Measurements from ENCODE around the gene PLEKHA7.

PLEKHA7 gene

DNA sequence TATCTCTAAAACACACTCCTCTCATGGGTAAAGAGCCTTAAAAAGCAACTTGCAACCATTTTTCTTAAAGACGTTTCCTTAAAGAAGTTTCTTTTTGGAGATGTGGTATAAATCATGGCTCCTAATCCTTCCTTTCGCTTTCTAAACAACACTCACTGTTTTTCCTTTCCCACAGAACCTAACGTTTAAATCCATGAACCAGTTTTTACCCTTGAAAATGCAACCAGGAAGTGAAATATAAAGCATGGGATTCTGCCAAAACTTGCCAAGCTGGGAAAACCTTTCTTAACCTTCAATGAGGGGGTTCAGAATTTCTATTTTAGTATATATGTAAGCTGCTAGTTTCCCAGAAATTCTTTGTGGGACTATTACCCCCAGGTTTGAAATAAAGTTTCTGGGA lies 8.6 kb downstream of the PLEKHA7 start:
- DNase-seq (ENCODE audit: low read depth in 1 of 2, low spot score in 1 of 2) = no peak
- Histone ChIP-seq H3K4me3 (replicated peaks; ENCODE audit: insufficient read depth, low read length) (no peak overlapping the region), H3K27me3 (ENCODE audit: insufficient read depth, poor library complexity, severe bottlenecking) (peaks cover 3% of the 10 kb centered on the region), H3K27ac (replicated peaks) (no peak overlapping the region)
- TF ChIP-seq POLR2AphosphoS5 (IDR thresholded peaks at IDR 0.05; ENCODE audit: low read depth) (no peak), SPI1 (IDR thresholded peaks at IDR 0.05; ENCODE audit: borderline replicate concordance, low read depth) (no peak), GABPA (IDR thresholded peaks at IDR 0.05; ENCODE audit: low read depth) (no peak)
- TF ChIP-seq, protein P1, sequence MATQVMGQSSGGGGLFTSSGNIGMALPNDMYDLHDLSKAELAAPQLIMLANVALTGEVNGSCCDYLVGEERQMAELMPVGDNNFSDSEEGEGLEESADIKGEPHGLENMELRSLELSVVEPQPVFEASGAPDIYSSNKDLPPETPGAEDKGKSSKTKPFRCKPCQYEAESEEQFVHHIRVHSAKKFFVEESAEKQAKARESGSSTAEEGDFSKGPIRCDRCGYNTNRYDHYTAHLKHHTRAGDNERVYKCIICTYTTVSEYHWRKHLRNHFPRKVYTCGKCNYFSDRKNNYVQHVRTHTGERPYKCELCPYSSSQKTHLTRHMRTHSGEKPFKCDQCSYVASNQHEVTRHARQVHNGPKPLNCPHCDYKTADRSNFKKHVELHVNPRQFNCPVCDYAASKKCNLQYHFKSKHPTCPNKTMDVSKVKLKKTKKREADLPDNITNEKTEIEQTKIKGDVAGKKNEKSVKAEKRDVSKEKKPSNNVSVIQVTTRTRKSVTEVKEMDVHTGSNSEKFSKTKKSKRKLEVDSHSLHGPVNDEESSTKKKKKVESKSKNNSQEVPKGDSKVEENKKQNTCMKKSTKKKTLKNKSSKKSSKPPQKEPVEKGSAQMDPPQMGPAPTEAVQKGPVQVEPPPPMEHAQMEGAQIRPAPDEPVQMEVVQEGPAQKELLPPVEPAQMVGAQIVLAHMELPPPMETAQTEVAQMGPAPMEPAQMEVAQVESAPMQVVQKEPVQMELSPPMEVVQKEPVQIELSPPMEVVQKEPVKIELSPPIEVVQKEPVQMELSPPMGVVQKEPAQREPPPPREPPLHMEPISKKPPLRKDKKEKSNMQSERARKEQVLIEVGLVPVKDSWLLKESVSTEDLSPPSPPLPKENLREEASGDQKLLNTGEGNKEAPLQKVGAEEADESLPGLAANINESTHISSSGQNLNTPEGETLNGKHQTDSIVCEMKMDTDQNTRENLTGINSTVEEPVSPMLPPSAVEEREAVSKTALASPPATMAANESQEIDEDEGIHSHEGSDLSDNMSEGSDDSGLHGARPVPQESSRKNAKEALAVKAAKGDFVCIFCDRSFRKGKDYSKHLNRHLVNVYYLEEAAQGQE (IDR thresholded peaks at IDR 0.05; ENCODE audit: insufficient replicate concordance, low read depth) = no peak
- TF ChIP-seq, protein P2, sequence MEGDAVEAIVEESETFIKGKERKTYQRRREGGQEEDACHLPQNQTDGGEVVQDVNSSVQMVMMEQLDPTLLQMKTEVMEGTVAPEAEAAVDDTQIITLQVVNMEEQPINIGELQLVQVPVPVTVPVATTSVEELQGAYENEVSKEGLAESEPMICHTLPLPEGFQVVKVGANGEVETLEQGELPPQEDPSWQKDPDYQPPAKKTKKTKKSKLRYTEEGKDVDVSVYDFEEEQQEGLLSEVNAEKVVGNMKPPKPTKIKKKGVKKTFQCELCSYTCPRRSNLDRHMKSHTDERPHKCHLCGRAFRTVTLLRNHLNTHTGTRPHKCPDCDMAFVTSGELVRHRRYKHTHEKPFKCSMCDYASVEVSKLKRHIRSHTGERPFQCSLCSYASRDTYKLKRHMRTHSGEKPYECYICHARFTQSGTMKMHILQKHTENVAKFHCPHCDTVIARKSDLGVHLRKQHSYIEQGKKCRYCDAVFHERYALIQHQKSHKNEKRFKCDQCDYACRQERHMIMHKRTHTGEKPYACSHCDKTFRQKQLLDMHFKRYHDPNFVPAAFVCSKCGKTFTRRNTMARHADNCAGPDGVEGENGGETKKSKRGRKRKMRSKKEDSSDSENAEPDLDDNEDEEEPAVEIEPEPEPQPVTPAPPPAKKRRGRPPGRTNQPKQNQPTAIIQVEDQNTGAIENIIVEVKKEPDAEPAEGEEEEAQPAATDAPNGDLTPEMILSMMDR (IDR thresholded peaks at IDR 0.05; ENCODE audit: insufficient read depth, low read length) = no peak

DNA sequence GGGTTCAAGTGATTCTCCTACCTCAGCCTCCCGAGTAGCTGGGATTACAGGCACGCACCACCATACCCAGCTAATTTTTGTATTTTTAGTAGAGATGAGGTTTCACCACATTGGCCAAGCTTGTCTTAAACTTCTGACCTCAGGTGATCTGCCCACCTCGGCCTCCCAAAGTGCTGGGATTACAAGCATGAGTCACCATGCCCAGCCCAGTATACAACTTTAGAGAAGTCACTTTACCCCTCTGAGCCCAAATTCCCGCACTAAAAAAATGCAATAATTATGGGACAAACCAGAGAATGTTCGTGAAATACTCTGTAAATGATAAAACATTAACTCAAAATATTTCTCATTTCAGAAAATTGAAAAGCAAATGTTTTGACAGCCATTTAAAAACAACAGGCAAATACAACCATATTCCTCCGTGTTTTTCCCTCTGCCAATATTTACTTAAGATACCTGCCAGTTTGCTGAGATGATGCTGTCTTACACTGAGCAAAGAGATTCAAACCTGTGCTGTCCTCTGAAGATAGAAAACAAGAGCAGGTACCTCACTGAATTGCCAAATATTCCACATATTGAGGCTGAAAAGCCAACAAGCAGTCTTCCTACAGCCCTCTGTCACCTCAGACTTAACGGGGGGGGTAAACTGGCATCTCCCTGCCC lies 9.6 kb downstream of the PLEKHA7 start:
- Histone ChIP-seq H3K4me3 (replicated peaks; ENCODE audit: insufficient read depth, low read length) (no peak overlapping the region), H3K27me3 (ENCODE audit: insufficient read depth, poor library complexity, severe bottlenecking) (peaks cover 8% of the 10 kb centered on the region), H3K27ac (replicated peaks) (no peak overlapping the region)
- TF ChIP-seq, protein P1 (IDR thresholded peaks at IDR 0.05; ENCODE audit: insufficient replicate concordance, low read depth) = no peak
- TF ChIP-seq SPI1 (IDR thresholded peaks at IDR 0.05; ENCODE audit: borderline replicate concordance, low read depth) = no peak
- DNase-seq (ENCODE audit: low read depth in 1 of 2, low spot score in 1 of 2) = no peak

DNA sequence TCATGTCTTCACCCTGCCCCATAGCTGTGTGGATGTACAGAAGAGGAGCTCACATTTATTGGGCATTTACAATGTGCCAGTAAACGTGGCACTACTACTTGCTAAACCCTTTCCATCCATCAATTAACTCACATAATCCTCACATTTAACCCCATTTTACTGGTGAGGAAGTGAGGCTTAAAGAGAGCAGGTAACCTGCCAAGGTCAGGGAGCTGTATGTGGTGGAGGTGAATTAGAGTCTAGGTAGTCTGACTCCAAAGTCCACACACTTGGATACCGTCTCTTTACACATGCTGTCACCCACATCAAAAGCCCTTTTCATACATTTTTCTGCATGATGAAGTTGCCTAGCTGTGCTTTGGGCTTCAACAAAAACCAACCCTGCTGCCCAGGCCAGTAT lies 10.8 kb downstream of the PLEKHA7 start:
- H3K27me3 ChIP-seq (ENCODE audit: insufficient read depth, poor library complexity, severe bottlenecking) = peaks cover 8% of the 10 kb centered on the region

More for the DNA sequence above, 10.8 kb downstream of the PLEKHA7 start:
- H3K4me3 ChIP-seq (replicated peaks; ENCODE audit: insufficient read depth, low read length) = no peak overlapping the region
- H3K27ac ChIP-seq (replicated peaks) = no peak overlapping the region
- no peak for DNase-seq (ENCODE audit: low read depth in 1 of 2, low spot score in 1 of 2)
- TF ChIP-seq GABPA (IDR thresholded peaks at IDR 0.05; ENCODE audit: low read depth) (no peak), POLR2AphosphoS5 (IDR thresholded peaks at IDR 0.05; ENCODE audit: low read depth) (no peak), SPI1 (IDR thresholded peaks at IDR 0.05; ENCODE audit: borderline replicate concordance, low read depth) (no peak)
- TF ChIP-seq, protein P2 (IDR thresholded peaks at IDR 0.05; ENCODE audit: insufficient read depth, low read length) = no peak
- TF ChIP-seq, protein P1 (IDR thresholded peaks at IDR 0.05; ENCODE audit: insufficient replicate concordance, low read depth) = no peak
